HG03103 (cell line): ENCODE results near the gene SLC29A2.
"Not testable (repeated sequence)": the region's sequence is repeated elsewhere in the genome, so short reads cannot be mapped to it uniquely, and the experiment has no call there.

Experiments
- ATAC-seq: cut with Tn5 transposase; IDR thresholded peaks from one replicate; pipeline ENCODE4 v1.9.1; 2021; ENCODE audit warnings: low read depth; ENCODE audit not compliant: unreplicated experiment

Gene SLC29A2

GRCh38 chr11:66321606-66322005 is 50.0 kb downstream of the SLC29A2 start:
- ATAC-seq = no peak

- ATAC-seq = not testable (repeated sequence)
Measured at GRCh38 chr11:66320748-66321147, 50.8 kb downstream of the SLC29A2 start.

GRCh38 chr11:66320289-66320688 is 51.3 kb downstream of the SLC29A2 start:
- ATAC-seq = not testable (repeated sequence)

GRCh38 chr11:66318600-66318970 is 53.0 kb downstream of the SLC29A2 start:
- no peak for ATAC-seq

GRCh38 chr11:66317723-66318599 is 53.6 kb downstream of the SLC29A2 start:
- ATAC-seq = no peak

GRCh38 chr11:66317322-66317722 is 54.2 kb downstream of the SLC29A2 start:
- no peak for ATAC-seq

GRCh38 chr11:66316849-66317251 is 54.7 kb downstream of the SLC29A2 start, which contains the start of gene CD248:
TSS of gene CD248 (minus strand) at chr11:66317044. CDS start at chr11:66317027, 17 bp downstream.
- ATAC-seq = no peak

- ATAC-seq = no peak
Measured at GRCh38 chr11:66315921-66316811, 55.4 kb downstream of the SLC29A2 start.

- ATAC-seq = no peak
Measured at GRCh38 chr11:66315498-66315885, 56.1 kb downstream of the SLC29A2 start.

GRCh38 chr11:66314561-66315497 is 56.7 kb downstream of the SLC29A2 start:
- ATAC-seq = no peak

GRCh38 chr11:66314186-66314501 is 57.4 kb downstream of the SLC29A2 start:
- no peak for ATAC-seq

- ATAC-seq = no peak
Measured at GRCh38 chr11:66313321-66314185, 58.0 kb downstream of the SLC29A2 start.

GRCh38 chr11:66312549-66313320 is 58.8 kb downstream of the SLC29A2 start:
- peak; percentile 60 for ATAC-seq
